ENCODE results near the gene CFAP61. TPM values are rescaled to one million over a fixed set of nuclear protein-coding genes. Genes with fewer than 3 reads are reported as not detected.

The CFAP61 gene
- total RNA-seq, 1 donor from 2014 or later: not detected

- no peak overlapping the region for H3K27ac ChIP-seq (ENCODE audit: low read depth, low read length)
- no peak overlapping the region for H3K9ac ChIP-seq (ENCODE audit: low read length)
- Mint-ChIP-seq H3K4me3 (ENCODE audit: unreplicated experiment) (no peak overlapping the region), H3K9me3 (ENCODE audit: unreplicated experiment) (peaks cover 3% of the 10 kb centered on the region), H3K27ac (ENCODE audit: unreplicated experiment) (no peak overlapping the region), H3K36me3 (ENCODE audit: low read depth, unreplicated experiment) (no peaks in the 10 kb centered on the region), H3K4me1 (ENCODE audit: low read depth, unreplicated experiment) (no peaks in the 10 kb centered on the region), H3K27me3 (ENCODE audit: low read depth, unreplicated experiment) (peaks cover 3% of the 10 kb centered on the region)
- FAIRE-seq (no peak), DNase-seq (ENCODE audit: low read depth) (no peak)
- no peak overlapping the region for H3K4me3 ChIP-seq (ENCODE audit: insufficient read depth, low read depth, low read length)
- H4K20me1 ChIP-seq (ENCODE audit: insufficient read depth, low read length): no peaks in the 10 kb centered on the region
- H3K4me2 ChIP-seq (ENCODE audit: low read length): no peak overlapping the region
- H3K36me3 ChIP-seq (ENCODE audit: insufficient read depth, low read length): no peaks in the 10 kb centered on the region
- no peak overlapping the region for H2AFZ ChIP-seq (ENCODE audit: low read depth, low read length)
- TF ChIP-seq CTCF (IDR thresholded peaks at IDR 0.05; ENCODE audit: insufficient read depth, low read depth, low read length) (no peak), EZH2 (IDR thresholded peaks at IDR 0.05; ENCODE audit: insufficient read depth, low read length) (no peak)
- H3K27me3 ChIP-seq (ENCODE audit: insufficient read depth, low read length): no peaks in the 10 kb centered on the region
- H3K9me3 ChIP-seq (ENCODE audit: insufficient read depth, low read depth, low read length): no peaks in the 10 kb centered on the region
- no peaks in the 10 kb centered on the region for H3K4me1 ChIP-seq (ENCODE audit: insufficient read depth, low read length)
- no peaks in the 10 kb centered on the region for H3K79me2 ChIP-seq (ENCODE audit: insufficient read depth, low read length)
These were observed 218.9 kb downstream of the CFAP61 start for GRCh38 chr20:20271271-20271670.

GRCh38 chr20:20272686-20273085 lies 220.4 kb downstream of the CFAP61 start:
- H3K27ac Mint-ChIP-seq (ENCODE audit: unreplicated experiment): no peak overlapping the region
- H4K20me1 ChIP-seq (ENCODE audit: insufficient read depth, low read length): no peaks in the 10 kb centered on the region
- H3K27me3 ChIP-seq (ENCODE audit: insufficient read depth, low read length): peaks cover 3% of the 10 kb centered on the region
- H3K4me3 Mint-ChIP-seq (ENCODE audit: unreplicated experiment): no peak overlapping the region
- no peaks in the 10 kb centered on the region for H3K79me2 ChIP-seq (ENCODE audit: insufficient read depth, low read length)
- no peak overlapping the region for H3K4me3 ChIP-seq (ENCODE audit: insufficient read depth, low read depth, low read length)
- DNase-seq (ENCODE audit: low read depth): no peak
- H3K4me1 Mint-ChIP-seq (ENCODE audit: low read depth, unreplicated experiment): no peaks in the 10 kb centered on the region
- no peaks in the 10 kb centered on the region for H3K36me3 ChIP-seq (ENCODE audit: insufficient read depth, low read length)
- no peak overlapping the region for H3K4me2 ChIP-seq (ENCODE audit: low read length)
- H3K4me1 ChIP-seq (ENCODE audit: insufficient read depth, low read length): no peaks in the 10 kb centered on the region
- no peak overlapping the region for H3K27ac ChIP-seq (ENCODE audit: low read depth, low read length)
- FAIRE-seq: no peak
- TF ChIP-seq CTCF (IDR thresholded peaks at IDR 0.05; ENCODE audit: insufficient read depth, low read depth, low read length): no peak
- TF ChIP-seq EZH2 (IDR thresholded peaks at IDR 0.05; ENCODE audit: insufficient read depth, low read length): no peak
- no peaks in the 10 kb centered on the region for H3K9me3 ChIP-seq (ENCODE audit: insufficient read depth, low read depth, low read length)
- no peaks in the 10 kb centered on the region for H3K27me3 Mint-ChIP-seq (ENCODE audit: low read depth, unreplicated experiment)
- peaks cover 2% of the 10 kb centered on the region for H3K36me3 Mint-ChIP-seq (ENCODE audit: low read depth, unreplicated experiment)
- H2AFZ ChIP-seq (ENCODE audit: low read depth, low read length): no peak overlapping the region
- no peaks in the 10 kb centered on the region for H3K9me3 Mint-ChIP-seq (ENCODE audit: unreplicated experiment)
- H3K9ac ChIP-seq (ENCODE audit: low read length): no peak overlapping the region

GRCh38 chr20:20273286-20273685 lies 221.0 kb downstream of the CFAP61 start:
- FAIRE-seq: no peak
- Histone ChIP-seq H3K36me3 (ENCODE audit: insufficient read depth, low read length) (no peaks in the 10 kb centered on the region), H3K27ac (ENCODE audit: low read depth, low read length) (no peak overlapping the region), H3K4me1 (ENCODE audit: insufficient read depth, low read length) (no peaks in the 10 kb centered on the region), H3K9me3 (ENCODE audit: insufficient read depth, low read depth, low read length) (no peaks in the 10 kb centered on the region), H3K27me3 (ENCODE audit: insufficient read depth, low read length) (peaks cover 3% of the 10 kb centered on the region), H3K4me2 (ENCODE audit: low read length) (no peak overlapping the region), H3K9ac (ENCODE audit: low read length) (no peak overlapping the region), H2AFZ (ENCODE audit: low read depth, low read length) (no peak overlapping the region), H3K79me2 (ENCODE audit: insufficient read depth, low read length) (no peaks in the 10 kb centered on the region), H3K4me3 (ENCODE audit: insufficient read depth, low read depth, low read length) (no peak overlapping the region), H4K20me1 (ENCODE audit: insufficient read depth, low read length) (no peaks in the 10 kb centered on the region)
- Mint-ChIP-seq H3K4me3 (ENCODE audit: unreplicated experiment) (no peak overlapping the region), H3K4me1 (ENCODE audit: low read depth, unreplicated experiment) (no peaks in the 10 kb centered on the region), H3K36me3 (ENCODE audit: low read depth, unreplicated experiment) (peaks cover 3% of the 10 kb centered on the region), H3K27ac (ENCODE audit: unreplicated experiment) (no peak overlapping the region), H3K27me3 (ENCODE audit: low read depth, unreplicated experiment) (no peaks in the 10 kb centered on the region), H3K9me3 (ENCODE audit: unreplicated experiment) (no peaks in the 10 kb centered on the region)
- TF ChIP-seq CTCF (IDR thresholded peaks at IDR 0.05; ENCODE audit: insufficient read depth, low read depth, low read length) (no peak), EZH2 (IDR thresholded peaks at IDR 0.05; ENCODE audit: insufficient read depth, low read length) (no peak)
- no peak for DNase-seq (ENCODE audit: low read depth)

All from astrocyte (in vitro differentiated cells and primary cell).